Astrocyte (in vitro differentiated cells and primary cell): ENCODE measurements around the gene TBKBP1. TPM values are rescaled to one million over a fixed set of nuclear protein-coding genes. Genes with fewer than 3 reads are reported as not detected.

Source experiments
- DNase-seq: peaks from one replicate; pipeline ENCODE4 v3.0.0-alpha.2; 2010; ENCODE audit warnings: low read depth
- FAIRE-seq: peaks from 2 replicates; lab custom pipeline; 2011; peaks lifted over from hg19 to GRCh38; lab: Jason Lieb, UNC
- H2AFZ ChIP-seq: 2 replicates; pipeline ENCODE4 v1.6.0; 2012; ENCODE audit warnings: low read depth, low read length, inconsistent platforms
- H3K27ac ChIP-seq: 2 replicates; pipeline ENCODE4 v1.5.1; 2011; ENCODE audit warnings: low read depth, low read length, inconsistent platforms
- H3K27me3 ChIP-seq: 2 replicates; pipeline ENCODE4 v1.6.0; 2011; ENCODE audit warnings: low read length, inconsistent platforms; ENCODE audit not compliant: insufficient read depth
- H3K36me3 ChIP-seq: 2 replicates; pipeline ENCODE4 v1.5.1; 2011; ENCODE audit warnings: low read length, inconsistent platforms; ENCODE audit not compliant: insufficient read depth
- H3K4me1 ChIP-seq: 2 replicates; pipeline ENCODE4 v1.5.1; 2011; ENCODE audit warnings: low read length, inconsistent platforms; ENCODE audit not compliant: insufficient read depth
- H3K4me2 ChIP-seq: 2 replicates; pipeline ENCODE4 v1.6.0; 2012; ENCODE audit warnings: low read length, inconsistent platforms
- H3K4me3 ChIP-seq: 2 replicates; pipeline ENCODE4 v1.5.1; 2011; ENCODE audit warnings: low read depth, mild to moderate bottlenecking, low read length, inconsistent platforms; ENCODE audit not compliant: insufficient read depth
- H3K79me2 ChIP-seq: 2 replicates; pipeline ENCODE4 v1.6.0; 2012; ENCODE audit warnings: mild to moderate bottlenecking, low read length, inconsistent platforms; ENCODE audit not compliant: insufficient read depth
- H3K9ac ChIP-seq: 2 replicates; pipeline ENCODE4 v1.6.0; 2012; ENCODE audit warnings: mild to moderate bottlenecking, low read length, inconsistent platforms
- H3K9me3 ChIP-seq: 2 replicates; pipeline ENCODE4 v1.5.1; 2012; ENCODE audit warnings: low read depth, mild to moderate bottlenecking, low read length, inconsistent platforms; ENCODE audit not compliant: insufficient read depth
- H4K20me1 ChIP-seq: 2 replicates; pipeline ENCODE4 v1.6.0; 2012; ENCODE audit warnings: low read length, inconsistent platforms; ENCODE audit not compliant: insufficient read depth
- H3K27ac Mint-ChIP-seq: one replicate; pipeline ENCODE4 v1.8.0; 2021; ENCODE audit warnings: mild to moderate bottlenecking, mixed read lengths; ENCODE audit not compliant: unreplicated experiment
- H3K27me3 Mint-ChIP-seq: one replicate; pipeline ENCODE4 v1.8.0; 2021; ENCODE audit warnings: low read depth, mixed read lengths; ENCODE audit not compliant: unreplicated experiment
- H3K36me3 Mint-ChIP-seq: one replicate; pipeline ENCODE4 v1.8.0; 2021; ENCODE audit warnings: low read depth, mixed read lengths; ENCODE audit not compliant: unreplicated experiment
- H3K4me1 Mint-ChIP-seq: one replicate; pipeline ENCODE4 v1.8.0; 2021; ENCODE audit warnings: low read depth, mixed read lengths; ENCODE audit not compliant: unreplicated experiment
- H3K4me3 Mint-ChIP-seq: one replicate; pipeline ENCODE4 v1.8.0; 2021; ENCODE audit warnings: mild to moderate bottlenecking, moderate library complexity, mixed read lengths; ENCODE audit not compliant: unreplicated experiment
- H3K9me3 Mint-ChIP-seq: one replicate; pipeline ENCODE4 v1.8.0; 2021; ENCODE audit warnings: mild to moderate bottlenecking, mixed read lengths; ENCODE audit not compliant: unreplicated experiment
- CTCF ChIP-seq: IDR thresholded peaks from 2 replicates; pipeline ENCODE4 v1.5.1; 2011; ENCODE audit warnings: low read depth, mild to moderate bottlenecking, inconsistent platforms, low read length, moderate library complexity; ENCODE audit not compliant: insufficient read depth
- EZH2 ChIP-seq: IDR thresholded peaks from 2 replicates; pipeline ENCODE4 v1.6.1; 2012; ENCODE audit warnings: mild to moderate bottlenecking, low read length, inconsistent platforms; ENCODE audit not compliant: insufficient read depth
- total RNA-seq: library from RNA; stranded (reverse); gene quantifications from 2 replicates; pipeline ENCODE4 v1.2.1, GENCODE V29; 2021

TBKBP1 gene
- total RNA-seq, 1 donor from 2014 or later, result 26.7 TPM

DNA sequence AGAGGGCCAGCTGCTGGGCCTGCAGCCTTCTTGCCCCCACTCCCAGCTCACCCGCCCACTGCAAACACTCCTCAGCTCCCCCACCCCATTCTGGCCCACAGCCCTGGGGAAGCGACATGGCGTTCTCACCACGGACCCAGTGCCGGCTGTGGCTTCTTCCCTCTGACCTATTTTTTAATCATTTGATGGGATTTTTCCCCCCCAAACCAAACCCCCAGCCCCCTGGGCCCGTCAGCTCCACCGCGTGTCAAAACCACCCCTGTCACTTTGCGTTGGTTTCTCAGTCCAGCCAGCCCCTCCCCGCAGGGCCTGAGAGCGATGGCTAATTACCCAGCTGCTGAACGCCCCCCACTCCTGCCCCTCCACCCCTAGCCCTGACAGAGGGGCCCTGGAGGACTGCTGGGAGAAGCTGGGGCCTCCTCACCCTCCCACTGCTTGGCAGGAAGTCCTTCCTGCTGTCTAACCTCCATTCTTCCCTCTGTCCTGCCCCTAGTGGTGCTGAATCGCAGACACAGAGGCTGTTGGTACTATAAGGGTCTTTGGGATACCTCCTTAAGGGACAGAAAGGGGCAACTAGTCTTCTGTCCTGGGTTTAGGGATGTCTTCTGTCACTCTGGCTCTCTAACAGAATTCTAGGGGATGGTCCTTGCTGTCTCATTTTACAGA, 31.6 kb downstream of the TBKBP1 start:
- Mint-ChIP-seq H3K9me3 (no peaks in the 10 kb centered on the region), H3K27me3 (peaks cover 76% of the 10 kb centered on the region), H3K4me3 (no peak overlapping the region), H3K27ac (no peak overlapping the region), H3K4me1 (peaks cover 7% of the 10 kb centered on the region), H3K36me3 (no peaks in the 10 kb centered on the region)
- TF ChIP-seq CTCF, result no peak
- no peak for TF ChIP-seq EZH2
- no peak overlapping the region for H2AFZ ChIP-seq
- no peak overlapping the region for H3K27ac ChIP-seq
- no peaks in the 10 kb centered on the region for H3K9me3 ChIP-seq
- peaks cover 26% of the 10 kb centered on the region for H4K20me1 ChIP-seq
- no peaks in the 10 kb centered on the region for H3K79me2 ChIP-seq
- H3K4me2 ChIP-seq, result no peak overlapping the region
- FAIRE-seq, result no peak
- peaks cover 76% of the 10 kb centered on the region for H3K27me3 ChIP-seq
- DNase-seq, result no peak
- H3K4me3 ChIP-seq, result no peak overlapping the region
- H3K9ac ChIP-seq, result no peak overlapping the region
- peaks cover 9% of the 10 kb centered on the region for H3K4me1 ChIP-seq
- no peaks in the 10 kb centered on the region for H3K36me3 ChIP-seq

- Mint-ChIP-seq H3K36me3 (no peaks in the 10 kb centered on the region), H3K27ac (no peak overlapping the region), H3K9me3 (no peaks in the 10 kb centered on the region), H3K4me1 (peaks cover 7% of the 10 kb centered on the region), H3K4me3 (peak overlapping the region; percentile 23), H3K27me3 (peaks cover 80% of the 10 kb centered on the region)
- H3K79me2 ChIP-seq, result no peaks in the 10 kb centered on the region
- no peak overlapping the region for H3K9ac ChIP-seq
- H3K4me1 ChIP-seq, result no peaks in the 10 kb centered on the region
- TF ChIP-seq CTCF (no peak), EZH2 (no peak)
- H3K4me3 ChIP-seq, result no peak overlapping the region
- no peaks in the 10 kb centered on the region for H3K36me3 ChIP-seq
- FAIRE-seq (no peak), DNase-seq (no peak)
- H3K27ac ChIP-seq, result no peak overlapping the region
- H3K4me2 ChIP-seq, result no peak overlapping the region
- peaks cover 16% of the 10 kb centered on the region for H4K20me1 ChIP-seq
- peaks cover 75% of the 10 kb centered on the region for H3K27me3 ChIP-seq
- H3K9me3 ChIP-seq, result no peaks in the 10 kb centered on the region
- no peak overlapping the region for H2AFZ ChIP-seq
Measured at GRCh38 chr17:47726796-47727703, 33.1 kb downstream of the TBKBP1 start.
